ENCODE measurements around the gene CNOT6.

Gene CNOT6

DNA sequence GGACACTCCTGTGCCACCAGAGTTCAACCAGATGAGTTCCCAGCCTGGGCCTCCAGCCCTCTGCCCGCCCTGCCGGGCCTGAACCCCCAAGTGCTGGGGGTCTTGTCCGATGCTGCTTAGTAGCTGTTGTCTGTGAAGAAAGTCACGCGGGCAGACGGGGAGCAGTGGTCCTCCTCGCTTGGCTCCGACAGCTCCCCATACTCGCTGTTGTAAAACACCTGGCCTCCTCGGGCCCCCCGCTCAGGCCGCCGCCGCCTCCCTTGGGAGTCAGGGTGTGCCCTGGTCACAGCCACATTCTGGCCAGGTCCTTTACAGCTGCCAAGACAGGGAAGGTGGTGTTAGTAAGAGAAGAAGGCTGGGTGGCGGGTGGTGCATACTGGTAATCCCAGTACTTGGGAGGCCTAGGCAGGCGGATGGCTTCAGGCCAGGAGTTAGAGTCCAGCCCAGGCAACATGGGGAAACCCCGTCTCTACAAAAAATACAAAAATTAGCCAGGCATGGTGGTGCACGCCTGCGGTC, 109.0 kb downstream of the CNOT6 start:
- no peak overlapping the region for H3K4me3 Mint-ChIP-seq
- DNase-seq = no peak
- H3K27me3 Mint-ChIP-seq = no peaks in the 10 kb centered on the region
- H3K4me1 Mint-ChIP-seq = peaks cover 3% of the 10 kb centered on the region
- no peaks in the 10 kb centered on the region for H3K36me3 Mint-ChIP-seq (ENCODE audit: low read depth)
- no peaks in the 10 kb centered on the region for H3K9me3 Mint-ChIP-seq
- H3K27ac Mint-ChIP-seq = no peak overlapping the region
- ATAC-seq = no peak

GRCh38 chr5:180604271-180604670, 110.1 kb downstream of the CNOT6 start:
- H3K36me3 Mint-ChIP-seq (ENCODE audit: low read depth) = no peaks in the 10 kb centered on the region
- DNase-seq (no peak), ATAC-seq (no peak)
- no peaks in the 10 kb centered on the region for H3K27me3 Mint-ChIP-seq
- H3K4me3 Mint-ChIP-seq = no peak overlapping the region
- H3K9me3 Mint-ChIP-seq = no peaks in the 10 kb centered on the region
- no peak overlapping the region for H3K27ac Mint-ChIP-seq
- peaks cover 3% of the 10 kb centered on the region for H3K4me1 Mint-ChIP-seq

DNA sequence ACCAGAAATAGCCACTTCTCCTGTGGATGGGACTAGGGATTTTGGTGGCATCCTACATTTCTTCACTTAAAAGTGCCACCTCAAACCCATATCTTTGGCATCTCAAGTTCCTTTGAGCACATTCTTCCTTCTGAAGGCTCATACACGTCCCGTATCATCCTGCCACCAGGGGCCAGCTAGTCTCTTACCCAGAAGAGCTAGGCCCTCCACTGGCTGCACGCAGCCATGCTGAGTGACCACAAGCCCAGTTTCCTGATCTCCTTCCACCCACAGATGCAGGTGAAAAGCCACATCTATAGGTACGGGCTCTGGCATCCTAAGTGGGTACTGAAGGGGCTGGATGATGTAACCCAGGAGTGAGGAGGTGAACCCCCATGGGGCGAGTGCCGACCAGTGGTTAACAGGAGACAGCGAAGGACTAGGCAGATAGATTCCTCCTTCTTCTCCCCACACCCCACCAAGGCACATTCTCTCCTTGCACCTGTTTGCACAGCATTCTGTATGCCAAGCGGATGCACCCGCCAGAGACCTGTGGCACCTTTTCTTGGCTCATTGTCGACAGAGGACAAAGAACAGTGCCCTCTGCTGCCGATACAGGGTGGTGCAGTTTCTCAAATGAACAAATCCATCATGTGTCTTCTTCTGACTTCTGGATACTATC, 111.5 kb downstream of the CNOT6 start:
- Mint-ChIP-seq H3K4me1 (peaks cover 3% of the 10 kb centered on the region), H3K9me3 (no peaks in the 10 kb centered on the region), H3K27ac (no peak overlapping the region), H3K27me3 (no peaks in the 10 kb centered on the region), H3K4me3 (no peak overlapping the region), H3K36me3 (ENCODE audit: low read depth) (no peaks in the 10 kb centered on the region)
- DNase-seq (peak; percentile 69), ATAC-seq (no peak)

- no peaks in the 10 kb centered on the region for H3K9me3 Mint-ChIP-seq
- H3K4me3 Mint-ChIP-seq = no peak overlapping the region
- ATAC-seq = no peak
- no peaks in the 10 kb centered on the region for H3K36me3 Mint-ChIP-seq (ENCODE audit: low read depth)
- no peak overlapping the region for H3K27ac Mint-ChIP-seq
- no peak for DNase-seq
- H3K4me1 Mint-ChIP-seq = peaks cover 3% of the 10 kb centered on the region
- no peaks in the 10 kb centered on the region for H3K27me3 Mint-ChIP-seq
These were observed 112.1 kb downstream of the CNOT6 start for GRCh38 chr5:180606215-180606785.

- no peaks in the 10 kb centered on the region for H3K27me3 Mint-ChIP-seq
- DNase-seq (no peak), ATAC-seq (no peak)
- H3K4me1 Mint-ChIP-seq = peaks cover 3% of the 10 kb centered on the region
- H3K27ac Mint-ChIP-seq = no peak overlapping the region
- no peak overlapping the region for H3K4me3 Mint-ChIP-seq
- H3K9me3 Mint-ChIP-seq = no peaks in the 10 kb centered on the region
- no peaks in the 10 kb centered on the region for H3K36me3 Mint-ChIP-seq (ENCODE audit: low read depth)
These were observed 113.8 kb downstream of the CNOT6 start for GRCh38 chr5:180607861-180608571.

DNA sequence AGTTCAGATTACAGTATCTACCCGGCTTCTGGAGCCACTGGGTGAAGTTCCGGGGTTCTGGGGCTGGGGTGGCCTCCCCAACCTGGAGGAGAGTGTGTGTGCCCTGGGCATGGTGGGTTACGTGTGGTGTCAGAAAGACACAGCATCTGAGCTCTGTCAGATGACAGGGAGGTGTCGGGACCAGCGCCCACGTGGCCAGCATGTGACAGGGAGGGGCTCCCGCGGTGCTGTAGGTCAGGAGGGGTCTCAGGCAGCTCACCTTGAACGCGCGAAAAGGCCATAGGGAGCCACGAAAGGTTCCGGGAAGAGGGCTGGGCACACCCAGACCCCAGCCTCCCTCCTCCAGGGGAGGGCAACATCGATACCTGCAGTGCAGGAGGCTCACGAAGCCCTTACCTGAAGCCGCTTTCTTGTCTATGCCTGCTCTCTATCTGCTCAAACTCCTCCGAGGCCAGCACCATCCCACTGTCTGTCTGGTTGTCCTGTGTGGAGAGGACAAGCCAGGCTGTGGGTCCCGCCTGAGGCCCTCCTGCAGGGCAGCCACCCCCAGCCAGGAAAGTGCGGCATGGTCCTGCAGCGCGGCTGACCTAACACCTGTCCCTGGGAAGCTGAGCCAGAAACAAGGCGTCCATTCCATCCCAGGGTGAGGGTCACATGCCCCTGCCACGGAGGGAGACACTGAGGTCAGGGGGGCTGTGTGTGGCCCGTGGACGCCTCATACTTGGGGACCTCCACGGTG, 114.6 kb downstream of the CNOT6 start:
- DNase-seq (no peak), ATAC-seq (no peak)
- H3K27me3 Mint-ChIP-seq = no peaks in the 10 kb centered on the region
- H3K27ac Mint-ChIP-seq = no peak overlapping the region
- no peaks in the 10 kb centered on the region for H3K36me3 Mint-ChIP-seq (ENCODE audit: low read depth)
- no peak overlapping the region for H3K4me3 Mint-ChIP-seq
- no peaks in the 10 kb centered on the region for H3K9me3 Mint-ChIP-seq
- peaks cover 3% of the 10 kb centered on the region for H3K4me1 Mint-ChIP-seq

DNA sequence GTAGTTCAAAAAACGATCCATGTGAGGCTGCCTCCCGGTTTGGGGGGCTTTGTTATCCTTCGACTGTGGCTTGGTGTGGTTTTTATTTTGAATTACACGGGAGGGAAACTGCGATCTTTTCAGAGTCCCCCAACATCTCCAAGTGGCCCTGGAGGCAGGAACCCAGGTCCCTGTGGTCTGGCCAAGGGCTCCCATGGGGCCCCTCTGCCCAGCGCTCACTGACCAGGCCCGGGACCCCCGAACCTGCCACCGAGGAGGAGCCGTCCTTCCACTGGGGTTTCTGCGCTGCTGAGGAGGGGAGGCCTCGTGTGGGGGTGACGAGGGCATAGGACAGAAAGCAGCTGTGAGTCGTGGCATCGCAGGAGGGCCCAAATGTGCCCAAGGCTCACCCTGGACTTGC, 115.2 kb downstream of the CNOT6 start:
- no peak for DNase-seq
- no peak overlapping the region for H3K4me3 Mint-ChIP-seq

DNA sequence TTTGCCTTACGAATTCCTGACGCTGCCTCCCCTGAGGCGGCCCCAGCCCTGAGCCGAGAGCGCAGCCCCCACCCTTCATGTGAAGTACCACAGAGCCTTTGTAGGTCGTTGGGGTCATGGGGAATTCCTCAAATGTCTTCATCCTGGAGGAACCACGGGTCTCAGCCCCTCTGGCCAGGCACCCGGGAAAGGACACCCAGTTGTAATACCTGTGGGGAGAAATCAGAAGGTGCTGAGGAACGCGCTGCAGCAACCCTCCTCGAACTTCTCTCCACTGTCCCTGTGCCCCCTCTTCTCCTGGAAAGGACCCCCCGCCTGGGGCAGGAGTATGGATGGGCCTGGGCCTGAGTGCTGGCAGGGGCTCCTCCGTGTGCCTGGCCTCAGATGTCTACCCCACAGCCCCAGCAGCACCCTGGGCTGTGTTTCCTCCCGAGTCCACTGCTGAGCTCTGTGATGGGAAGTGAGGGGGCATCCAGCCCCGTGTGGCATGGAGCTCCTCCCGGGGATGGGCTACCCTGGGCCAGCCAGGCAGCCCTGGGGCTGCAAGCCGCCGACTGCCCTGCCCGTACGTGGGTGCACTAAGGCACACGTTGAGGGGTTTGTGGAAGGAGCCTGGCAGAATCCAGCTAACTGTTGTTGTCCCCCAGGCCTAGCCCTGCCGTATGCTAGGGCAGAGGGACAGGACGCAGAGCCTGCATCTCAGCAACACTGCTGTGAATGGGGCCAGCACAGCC, 115.8 kb downstream of the CNOT6 start:
- no peaks in the 10 kb centered on the region for H3K9me3 Mint-ChIP-seq
- H3K27ac Mint-ChIP-seq = no peak overlapping the region
- H3K4me1 Mint-ChIP-seq = peaks cover 3% of the 10 kb centered on the region
- ATAC-seq (no peak), DNase-seq (no peak)
- H3K27me3 Mint-ChIP-seq = no peaks in the 10 kb centered on the region
- H3K36me3 Mint-ChIP-seq (ENCODE audit: low read depth) = no peaks in the 10 kb centered on the region
- H3K4me3 Mint-ChIP-seq = no peak overlapping the region

More for the DNA sequence above, 115.2 kb downstream of the CNOT6 start:
- Mint-ChIP-seq H3K9me3 (no peaks in the 10 kb centered on the region), H3K27ac (no peak overlapping the region), H3K4me1 (peaks cover 3% of the 10 kb centered on the region), H3K27me3 (no peaks in the 10 kb centered on the region), H3K36me3 (ENCODE audit: low read depth) (no peaks in the 10 kb centered on the region)
- ATAC-seq = no peak

DNA sequence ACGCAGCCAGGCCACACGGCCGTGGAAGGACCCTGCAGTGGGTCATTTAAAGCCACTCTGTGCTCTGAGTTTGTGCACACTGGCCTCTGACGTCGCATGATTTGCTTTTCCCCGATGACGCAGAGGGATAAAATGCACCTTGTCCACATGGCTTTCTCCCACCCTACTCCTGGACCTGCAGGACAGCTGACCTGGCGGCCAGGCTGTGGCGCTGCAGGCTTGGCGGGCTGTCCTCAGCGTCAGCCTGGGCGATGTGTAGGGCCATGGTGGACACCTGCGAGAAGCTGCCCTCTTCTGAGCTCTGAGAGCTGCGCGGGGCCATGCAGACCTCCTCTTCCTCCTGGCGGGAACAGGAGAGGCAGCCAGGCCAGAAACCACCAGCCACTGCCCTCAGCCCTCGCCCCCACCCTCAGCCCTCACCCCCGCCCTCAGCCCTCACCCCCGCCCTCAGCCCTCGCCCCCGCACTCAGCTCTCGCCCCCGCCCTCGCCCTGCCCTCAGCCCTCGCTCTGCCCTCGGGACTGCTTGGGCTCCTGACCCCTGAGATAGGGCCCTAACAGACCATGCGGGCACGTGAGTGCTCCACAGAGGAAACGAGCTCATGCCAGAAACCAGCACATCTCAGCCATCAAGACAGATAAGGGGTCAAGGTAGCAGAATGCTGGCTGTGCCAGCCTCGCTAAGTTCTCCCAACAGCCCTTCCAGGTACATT, 117.1 kb downstream of the CNOT6 start:
- DNase-seq (no peak), ATAC-seq (no peak)
- Mint-ChIP-seq H3K27me3 (no peaks in the 10 kb centered on the region), H3K4me1 (peaks cover under 1% of the 10 kb centered on the region), H3K27ac (no peak overlapping the region), H3K36me3 (ENCODE audit: low read depth) (no peaks in the 10 kb centered on the region), H3K4me3 (no peak overlapping the region), H3K9me3 (no peaks in the 10 kb centered on the region)

DNA sequence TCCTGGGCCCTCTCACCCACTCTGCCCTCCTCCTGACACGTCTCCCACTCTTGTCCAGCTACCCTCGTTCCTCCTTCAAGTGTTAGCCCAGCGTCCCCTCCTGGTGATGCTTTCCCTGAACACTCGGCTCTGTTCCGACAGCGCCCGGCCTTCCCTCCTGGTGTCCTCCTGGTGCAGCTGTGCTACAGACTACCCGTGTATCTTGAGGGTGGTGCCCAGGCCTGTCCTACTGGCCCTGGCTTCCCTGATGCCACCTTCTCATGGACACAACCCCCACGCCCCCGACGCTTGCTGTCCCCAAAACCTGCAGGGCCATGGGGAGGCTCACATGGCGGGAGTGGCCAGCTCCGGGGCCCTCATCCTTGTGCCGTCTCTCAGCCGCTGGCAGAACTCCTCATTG, 118.5 kb downstream of the CNOT6 start:
- H3K27me3 Mint-ChIP-seq = no peaks in the 10 kb centered on the region
- no peaks in the 10 kb centered on the region for H3K36me3 Mint-ChIP-seq (ENCODE audit: low read depth)
- no peak overlapping the region for H3K4me3 Mint-ChIP-seq
- ATAC-seq (no peak), DNase-seq (no peak)
- no peaks in the 10 kb centered on the region for H3K4me1 Mint-ChIP-seq
- no peak overlapping the region for H3K27ac Mint-ChIP-seq
- no peaks in the 10 kb centered on the region for H3K9me3 Mint-ChIP-seq

DNA sequence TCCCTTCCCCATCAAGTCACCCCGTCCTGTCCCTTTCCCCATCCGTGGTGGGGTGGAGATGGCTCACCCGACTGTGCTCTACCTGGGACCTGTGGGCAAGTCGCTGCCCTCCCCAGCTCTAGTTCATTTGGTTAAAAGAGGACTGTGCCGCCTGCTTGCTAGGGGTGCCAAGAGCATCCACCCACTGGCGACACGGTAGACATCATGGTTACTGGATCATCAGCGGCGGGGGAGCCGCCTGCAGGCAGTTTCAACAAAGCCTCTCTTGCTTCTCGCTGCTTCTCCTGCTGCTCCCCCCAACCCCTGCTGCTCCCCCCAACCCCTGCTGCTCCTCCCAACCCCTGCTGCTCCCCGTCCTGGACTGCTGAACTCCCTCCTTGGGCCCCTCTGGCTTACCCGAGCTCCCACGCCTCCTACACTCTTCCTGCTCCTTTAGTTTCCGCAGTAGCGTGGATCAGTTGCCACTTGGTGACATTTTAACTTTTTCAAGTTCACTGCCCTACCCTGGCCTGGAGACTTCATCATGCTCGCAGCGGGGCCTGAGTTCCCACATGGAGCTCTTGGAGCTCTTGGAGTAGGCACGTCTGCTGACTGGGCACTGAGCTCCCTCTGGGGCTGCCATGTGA, 119.1 kb downstream of the CNOT6 start:
- no peak overlapping the region for H3K4me3 Mint-ChIP-seq
- DNase-seq (no peak), ATAC-seq (no peak)
- no peaks in the 10 kb centered on the region for H3K27me3 Mint-ChIP-seq
- no peak overlapping the region for H3K27ac Mint-ChIP-seq
- no peaks in the 10 kb centered on the region for H3K4me1 Mint-ChIP-seq
- no peaks in the 10 kb centered on the region for H3K9me3 Mint-ChIP-seq
- H3K36me3 Mint-ChIP-seq (ENCODE audit: low read depth) = no peaks in the 10 kb centered on the region

- Mint-ChIP-seq H3K36me3 (ENCODE audit: low read depth) (no peaks in the 10 kb centered on the region), H3K4me1 (no peaks in the 10 kb centered on the region), H3K27ac (no peak overlapping the region), H3K9me3 (no peaks in the 10 kb centered on the region), H3K4me3 (no peak overlapping the region), H3K27me3 (no peaks in the 10 kb centered on the region)
- ATAC-seq (no peak), DNase-seq (no peak)
These were observed 119.6 kb downstream of the CNOT6 start for GRCh38 chr5:180613814-180614188.

GRCh38 chr5:180618487-180618828, 124.3 kb downstream of the CNOT6 start:
- DNase-seq (no peak), ATAC-seq (no peak)
- no peaks in the 10 kb centered on the region for H3K36me3 Mint-ChIP-seq (ENCODE audit: low read depth)
- H3K27me3 Mint-ChIP-seq = no peaks in the 10 kb centered on the region
- H3K27ac Mint-ChIP-seq = no peak overlapping the region
- no peak overlapping the region for H3K4me3 Mint-ChIP-seq
- no peaks in the 10 kb centered on the region for H3K9me3 Mint-ChIP-seq
- H3K4me1 Mint-ChIP-seq = peaks cover 3% of the 10 kb centered on the region
